Measurements from ENCODE around the gene STPG3. TPM values are rescaled to one million over a fixed set of nuclear protein-coding genes. Genes with fewer than 3 reads are reported as not detected.

Gene STPG3
- total RNA-seq, 1 donor from 2014 or later, result not detected

Other genes starting within 250 kb of the STPG3 start
- gene ABCA2, start 223.0 kb upstream of the STPG3 start, total RNA-seq, result 298 TPM
- gene FUT7, start 219.2 kb upstream of the STPG3 start, total RNA-seq, result 0.18 TPM
- gene NPDC1, start 205.1 kb upstream of the STPG3 start, total RNA-seq, result 157 TPM
- gene ENTPD2, start 197.2 kb upstream of the STPG3 start, total RNA-seq, result 24.3 TPM
- 0.36 TPM for gene SAPCD2, start 180.7 kb upstream of the STPG3 start, total RNA-seq
- gene UAP1L1, start 173.8 kb upstream of the STPG3 start, total RNA-seq, result 18.3 TPM
- gene MAN1B1, start 164.3 kb upstream of the STPG3 start, total RNA-seq, result 48.3 TPM
- 127 TPM for gene DPP7, start 136.6 kb upstream of the STPG3 start, total RNA-seq
- gene GRIN1, start 112.1 kb upstream of the STPG3 start, total RNA-seq, result not detected
- not detected for gene LRRC26, start 81.2 kb upstream of the STPG3 start, total RNA-seq
- gene TMEM210, start 79.2 kb upstream of the STPG3 start, total RNA-seq, result not detected
- gene ANAPC2, start 62.7 kb upstream of the STPG3 start, total RNA-seq, result 52.8 TPM
- gene SSNA1, start 62.6 kb upstream of the STPG3 start, total RNA-seq, result 27.6 TPM
- gene TPRN, start 50.5 kb upstream of the STPG3 start, total RNA-seq, result 8.8 TPM
- 25.6 TPM for gene TMEM203, start 45.6 kb upstream of the STPG3 start, total RNA-seq
- gene NDOR1, start 45.6 kb upstream of the STPG3 start, total RNA-seq, result 16.5 TPM
- gene RNF208, start 29.0 kb upstream of the STPG3 start, total RNA-seq, result 10.6 TPM
- gene CYSRT1, start 26.1 kb upstream of the STPG3 start, total RNA-seq, result not detected
- not detected for gene RNF224, start 23.8 kb upstream of the STPG3 start, total RNA-seq
- gene SLC34A3, start 20.4 kb upstream of the STPG3 start, total RNA-seq, result not detected
- 108 TPM for gene TUBB4B, start 10.0 kb upstream of the STPG3 start, total RNA-seq
- gene NELFB, start 4.0 kb downstream of the STPG3 start, total RNA-seq, result 38.9 TPM
- gene TOR4A, start 26.4 kb downstream of the STPG3 start, total RNA-seq, result 4.0 TPM
- 18.5 TPM for gene NRARP, start 51.0 kb downstream of the STPG3 start, total RNA-seq
- 48.1 TPM for gene EXD3, start 171.9 kb downstream of the STPG3 start, total RNA-seq
- 7.4 TPM for gene NOXA1, start 172.1 kb downstream of the STPG3 start, total RNA-seq
- not detected for gene ENTPD8, start 190.1 kb downstream of the STPG3 start, total RNA-seq
- gene NSMF, start 208.0 kb downstream of the STPG3 start, total RNA-seq, result 50.4 TPM

Measured in sciatic nerve (tissue), 1 donor.